GDM1 (cell line): ENCODE data around the gene ZNF219.

Experiments
- DNase-seq: peaks from one replicate; lab custom pipeline; 2025; lab: John Stamatoyannopoulos, UW

ZNF219 gene

DNA sequence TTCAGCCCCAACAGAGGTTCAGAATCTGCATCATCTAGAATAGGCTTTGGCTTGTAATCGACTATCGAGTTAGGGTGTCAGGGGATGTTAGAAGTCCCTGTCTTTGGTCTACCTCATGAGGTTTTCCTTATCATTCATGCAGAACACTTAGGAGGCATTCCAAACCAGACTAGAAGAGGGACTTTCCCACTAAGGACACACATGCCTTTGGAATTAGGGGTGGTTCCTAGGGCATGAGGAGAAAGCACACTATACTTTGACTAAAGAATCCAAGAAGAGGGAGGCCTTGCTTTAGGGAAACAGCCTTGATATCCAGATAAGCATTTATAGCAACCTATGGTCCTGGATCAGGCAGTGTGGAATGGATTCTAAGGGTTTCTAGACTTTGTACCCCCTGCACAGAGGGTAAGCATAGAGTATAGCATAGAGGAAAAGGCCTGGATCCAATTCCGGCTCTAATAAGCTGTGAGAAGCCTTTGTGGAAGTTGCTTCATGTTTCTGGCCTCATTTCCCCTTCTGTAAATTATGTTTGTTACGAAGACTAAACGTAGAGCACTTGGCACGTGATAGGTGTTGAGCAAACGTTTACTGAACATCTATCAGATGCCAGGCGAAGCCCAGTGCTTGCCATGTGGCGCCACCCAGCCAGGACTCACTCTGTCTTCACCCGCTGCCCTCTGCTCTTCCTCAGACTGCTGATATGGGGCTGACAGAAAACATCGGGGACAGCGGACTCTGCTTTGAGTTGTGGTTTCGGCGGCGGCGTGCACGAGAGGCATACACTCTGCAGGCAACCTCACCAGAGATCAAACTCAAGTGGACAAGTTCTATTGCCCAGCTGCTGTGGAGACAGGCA lies 13.2 kb downstream of the ZNF219 start:
- no peak for DNase-seq

DNA sequence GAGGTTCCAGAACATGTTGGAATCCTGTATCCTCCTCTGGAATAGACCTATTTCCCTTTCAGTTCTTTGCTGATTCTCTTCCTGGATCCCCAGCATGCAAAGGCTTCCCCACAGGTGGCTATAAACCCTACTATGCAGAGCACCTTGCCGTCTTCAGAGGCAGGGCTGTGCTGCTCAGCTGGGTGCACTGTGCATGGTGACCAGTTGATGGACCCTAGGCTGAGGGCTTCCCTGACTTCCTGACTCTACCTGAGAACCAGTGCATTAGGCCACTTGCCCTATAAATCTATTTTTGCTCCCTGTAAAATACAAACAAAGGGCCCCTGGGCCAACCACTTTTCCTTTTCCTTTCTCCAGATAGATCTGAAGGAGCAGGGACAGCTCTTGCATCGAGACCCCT lies 14.1 kb downstream of the ZNF219 start:
- no peak for DNase-seq

GRCh38 chr14:21083565-21084325 lies 14.7 kb downstream of the ZNF219 start:
- no peak for DNase-seq

- DNase-seq: no peak
These were observed 16.8 kb downstream of the ZNF219 start for GRCh38 chr14:21081521-21082142.

- no peak for DNase-seq
These were observed 19.7 kb downstream of the ZNF219 start for GRCh38 chr14:21078726-21079125.

DNA sequence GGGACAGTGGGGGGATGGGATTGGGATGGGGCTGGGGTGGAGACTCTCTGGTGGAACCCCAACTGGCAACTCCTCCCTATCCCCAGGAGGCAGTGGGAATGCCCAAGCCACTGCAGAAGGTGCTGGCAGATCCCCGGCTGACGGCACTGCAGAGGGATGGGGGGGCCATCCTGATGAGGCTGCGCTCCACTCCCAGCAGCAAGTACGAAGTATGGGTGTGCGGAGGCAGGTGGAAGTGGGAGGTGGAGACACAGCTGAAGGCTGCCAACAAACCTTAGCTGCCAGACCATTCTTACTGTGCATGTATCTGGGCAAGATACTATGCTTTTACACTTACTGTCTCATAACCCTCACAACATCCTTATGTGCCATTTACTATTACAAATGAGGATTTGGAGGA lies 20.2 kb downstream of the ZNF219 start:
- no peak for DNase-seq

GRCh38 chr14:21077672-21078071 lies 20.8 kb downstream of the ZNF219 start:
- no peak for DNase-seq

- no peak for DNase-seq
These were observed 22.6 kb downstream of the ZNF219 start for GRCh38 chr14:21075719-21076437.

DNA sequence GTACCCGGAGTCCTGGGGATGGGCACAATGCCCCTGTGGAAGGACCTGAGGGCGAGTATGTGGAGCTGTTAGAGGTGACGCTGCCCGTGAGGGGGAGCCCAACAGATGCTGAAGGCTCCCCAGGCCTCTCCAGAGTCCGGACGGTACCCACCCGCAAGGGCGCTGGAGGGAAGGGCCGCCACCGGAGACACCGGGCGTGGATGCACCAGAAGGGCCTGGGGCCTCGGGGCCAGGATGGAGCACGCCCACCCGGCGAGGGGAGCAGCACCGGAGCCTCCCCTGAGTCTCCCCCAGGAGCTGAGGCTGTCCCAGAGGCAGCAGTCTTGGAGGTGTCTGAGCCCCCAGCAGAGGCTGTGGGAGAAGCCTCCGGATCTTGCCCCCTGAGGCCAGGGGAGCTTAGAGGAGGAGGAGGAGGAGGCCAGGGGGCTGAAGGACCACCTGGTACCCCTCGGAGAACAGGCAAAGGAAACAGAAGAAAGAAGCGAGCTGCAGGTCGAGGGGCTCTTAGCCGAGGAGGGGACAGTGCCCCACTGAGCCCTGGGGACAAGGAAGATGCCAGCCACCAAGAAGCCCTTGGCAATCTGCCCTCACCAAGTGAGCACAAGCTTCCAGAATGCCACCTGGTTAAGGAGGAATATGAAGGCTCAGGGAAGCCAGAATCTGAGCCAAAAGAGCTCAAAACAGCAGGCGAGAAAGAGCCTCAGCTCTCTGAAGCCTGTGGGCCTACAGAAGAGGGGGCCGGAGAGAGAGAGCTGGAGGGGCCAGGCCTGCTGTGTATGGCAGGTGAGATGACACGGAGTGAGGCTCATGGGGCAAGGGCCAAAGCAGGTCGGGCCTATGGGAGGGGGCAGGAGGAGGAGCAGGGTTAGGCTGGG lies 23.8 kb downstream of the ZNF219 start:
- DNase-seq: no peak

DNA sequence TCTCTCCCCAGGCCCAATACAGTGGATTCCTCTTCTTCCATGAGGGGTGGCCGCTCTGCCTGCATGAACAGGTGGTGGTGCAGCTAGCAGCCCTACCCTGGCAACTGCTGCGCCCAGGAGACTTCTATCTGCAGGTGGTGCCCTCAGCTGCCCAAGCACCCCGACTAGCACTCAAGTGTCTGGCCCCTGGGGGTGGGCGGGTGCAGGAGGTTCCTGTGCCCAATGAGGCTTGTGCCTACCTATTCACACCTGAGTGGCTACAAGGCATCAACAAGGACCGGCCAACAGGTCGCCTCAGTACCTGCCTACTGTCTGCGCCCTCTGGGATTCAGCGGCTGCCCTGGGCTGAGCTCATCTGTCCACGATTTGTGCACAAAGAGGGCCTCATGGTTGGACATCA lies 24.5 kb downstream of the ZNF219 start:
- DNase-seq: no peak

- no peak for DNase-seq
These were observed 25.6 kb downstream of the ZNF219 start for GRCh38 chr14:21072781-21073339.

GRCh38 chr14:21072031-21072473 lies 26.4 kb downstream of the ZNF219 start:
- peak; percentile 62 for DNase-seq

DNA sequence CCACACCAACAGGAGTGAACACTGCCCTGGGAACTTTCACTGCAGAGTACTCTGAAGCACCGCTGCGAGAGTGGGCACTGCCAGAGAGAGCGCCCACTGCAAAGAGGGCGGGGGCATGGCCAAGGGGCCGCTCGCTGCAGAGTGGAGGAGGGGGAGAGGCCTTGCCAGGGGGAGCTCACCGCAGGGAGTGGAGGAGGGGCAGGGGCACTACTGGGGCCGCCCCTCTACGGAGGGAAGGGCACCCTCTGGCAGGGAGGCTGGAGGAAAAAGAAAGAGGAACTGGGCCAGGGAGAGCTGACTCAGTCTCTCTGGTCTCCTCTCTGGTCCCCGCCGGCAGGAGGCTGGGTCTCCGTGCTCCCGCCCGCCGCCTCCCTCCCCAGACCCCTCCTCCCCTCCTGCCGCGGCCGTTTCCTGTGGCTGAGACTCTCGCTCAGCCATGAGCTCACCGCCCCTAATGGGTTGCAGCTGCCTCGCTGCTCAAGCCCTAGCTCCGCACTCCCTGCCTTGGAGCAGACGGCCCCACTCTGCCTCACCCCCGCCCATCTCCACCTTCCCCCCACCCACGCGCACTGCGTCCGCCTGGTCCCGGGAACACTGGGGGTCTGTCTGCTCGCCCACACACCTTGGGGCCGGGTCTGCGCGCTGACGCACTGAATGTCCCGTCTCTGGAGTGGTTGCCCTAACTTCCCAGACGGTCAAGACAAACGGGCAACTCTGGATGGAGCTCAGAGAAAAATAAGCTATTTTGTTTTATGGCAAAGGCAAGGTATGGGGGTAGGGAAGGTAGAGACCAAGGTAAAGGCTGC lies 27.0 kb downstream of the ZNF219 start:
- peak; percentile 97 for DNase-seq

- DNase-seq: no peak
These were observed 27.7 kb downstream of the ZNF219 start for GRCh38 chr14:21070610-21071224.

GRCh38 chr14:21070083-21070609 lies 28.3 kb downstream of the ZNF219 start, which contains the start of gene ARHGEF40:
ARHGEF40 (plus strand) TSS chr14:21070304; CDS start chr14:21070397, 93 bp downstream.
- no peak for DNase-seq

DNA sequence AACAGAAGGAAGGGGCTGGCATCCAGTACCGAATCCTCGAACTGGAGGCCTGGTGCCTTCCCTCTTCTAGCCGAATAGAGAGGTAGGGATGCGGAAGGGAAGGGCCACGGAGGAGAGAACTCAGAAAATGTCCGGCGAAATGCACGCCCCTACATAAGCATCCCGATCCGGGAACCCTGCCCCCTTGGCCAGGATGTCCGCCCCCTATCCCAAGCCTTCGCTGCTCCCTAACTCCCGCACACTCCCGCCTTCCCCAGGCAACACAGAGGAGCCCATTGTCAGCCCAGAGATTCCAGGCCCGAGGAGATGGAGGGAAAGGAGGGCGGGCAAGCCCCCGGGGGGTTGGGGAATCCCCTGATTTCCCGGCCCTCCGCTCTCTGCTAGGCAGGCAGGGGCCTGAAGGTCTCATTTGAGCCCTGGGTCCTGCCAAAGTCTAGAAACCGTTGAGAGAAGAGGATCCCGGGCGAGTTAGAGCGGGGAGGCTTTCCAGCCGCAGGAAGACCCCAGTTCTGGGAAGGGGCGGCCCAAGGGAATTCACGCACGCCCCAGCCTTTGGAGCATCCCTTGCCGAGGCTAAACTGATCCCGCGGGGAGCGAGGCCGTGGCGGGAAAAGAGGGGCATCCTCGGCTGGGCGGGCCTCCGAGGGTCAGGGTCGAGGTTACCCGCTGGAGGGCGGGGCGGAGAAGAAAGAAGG lies 28.9 kb downstream of the ZNF219 start:
- no peak for DNase-seq

- peak; percentile 49 for DNase-seq
These were observed 29.7 kb downstream of the ZNF219 start for GRCh38 chr14:21068521-21069387.
